Keratinocyte (primary cell): ENCODE measurements around the gene CCBE1. TPM values are rescaled to one million over a fixed set of nuclear protein-coding genes. Genes with fewer than 3 reads are reported as not detected.

Experiments
- DNase-seq: peaks from one replicate; pipeline ENCODE4 v3.0.0-alpha.2; 2011; ENCODE audit warnings: low read depth, missing footprints, low spot score
- FAIRE-seq: peaks from 2 replicates; lab custom pipeline; 2011; peaks lifted over from hg19 to GRCh38; lab: Jason Lieb, UNC
- H2AFZ ChIP-seq: 2 replicates; pipeline ENCODE4 v1.6.0; 2012; ENCODE audit warnings: low read length, control low read depth, inconsistent platforms; ENCODE audit not compliant: control insufficient read depth
- H3K27ac ChIP-seq: 2 replicates; pipeline ENCODE4 v1.5.1; 2011; ENCODE audit warnings: low read length; ENCODE audit not compliant: control insufficient read depth, insufficient read depth
- H3K27me3 ChIP-seq: 3 replicates; pipeline ENCODE4 v1.6.0; 2011; ENCODE audit warnings: low read length; ENCODE audit not compliant: control insufficient read depth, insufficient read depth; ENCODE audit errors: extremely low read depth
- H3K36me3 ChIP-seq, 2 experiments: 2 replicates in 1 of 2; 3 replicates in 1 of 2; pipeline ENCODE4 v1.5.1; 2011; ENCODE audit warnings: low read length in 2 of 2, mild to moderate bottlenecking in 1 of 2; ENCODE audit not compliant: control insufficient read depth in 2 of 2, insufficient read depth in 2 of 2; ENCODE audit errors: extremely low read depth in 1 of 2
- H3K4me1 ChIP-seq: 3 replicates; pipeline ENCODE4 v1.5.1; 2011; ENCODE audit warnings: low read length; ENCODE audit not compliant: control insufficient read depth, insufficient read depth; ENCODE audit errors: extremely low read depth
- H3K4me2 ChIP-seq: 3 replicates; pipeline ENCODE4 v1.6.0; 2011; ENCODE audit warnings: low read depth, low read length; ENCODE audit not compliant: control insufficient read depth, insufficient read depth; ENCODE audit errors: extremely low read depth
- H3K4me3 ChIP-seq, 3 experiments: fragments of 200-600 bp in 1 of 3; sonication (generic) in 1 of 3; 2 replicates in 2 of 3; 3 replicates in 1 of 3; pipeline ENCODE4 v1.5.1; 2011 to 2016; ENCODE audit warnings: low read length in 3 of 3, mild to moderate bottlenecking in 3 of 3, control low read depth in 2 of 3, inconsistent platforms in 1 of 3, low read depth in 1 of 3, mixed read lengths in 1 of 3, mixed run types in 1 of 3, moderate library complexity in 1 of 3; ENCODE audit not compliant: control insufficient read depth in 2 of 3, insufficient read depth in 2 of 3; ENCODE audit errors: extremely low read depth in 1 of 3
- H3K79me2 ChIP-seq: 2 replicates; pipeline ENCODE4 v1.6.0; 2012; ENCODE audit warnings: low read length; ENCODE audit not compliant: control insufficient read depth, insufficient read depth
- H3K9ac ChIP-seq: 3 replicates; pipeline ENCODE4 v1.6.0; 2011; ENCODE audit warnings: low read length; ENCODE audit not compliant: control insufficient read depth, insufficient read depth; ENCODE audit errors: extremely low read depth
- H3K9me1 ChIP-seq: 3 replicates; pipeline ENCODE4 v1.6.0; 2011; ENCODE audit warnings: low read length; ENCODE audit not compliant: control insufficient read depth, insufficient read depth; ENCODE audit errors: extremely low read depth
- H3K9me3 ChIP-seq: 2 replicates; pipeline ENCODE4 v1.5.1; 2012; ENCODE audit warnings: low read depth, low read length; ENCODE audit not compliant: control insufficient read depth
- H4K20me1 ChIP-seq: 3 replicates; pipeline ENCODE4 v1.6.0; 2011; ENCODE audit warnings: low read length; ENCODE audit not compliant: control insufficient read depth, insufficient read depth; ENCODE audit errors: extremely low read depth
- EZH2 ChIP-seq: IDR thresholded peaks from one replicate; pipeline ENCODE4 v1.6.1; 2012; ENCODE audit warnings: inconsistent platforms, mild to moderate bottlenecking, low read length, moderate library complexity
- dilution Hi-C: fragments of 300-500 bp; cut with MboI; formaldehyde crosslinking; loops from one replicate; pipeline ENCODE4 v1.7.0; 2020; ENCODE audit warnings: low sequenced_read_pairs; ENCODE audit not compliant: extremely low pct_ligation_motif_present
- polyA plus RNA-seq, 5 experiments: library from polyadenylated mRNA; depleted of rRNA in 3 of 5; stranded (reverse) in 3 of 5; stranded (forward) in 1 of 5; unstranded in 1 of 5; fragments of >200 nt; gene quantifications; 1 replicate in 1 of 5; 2 replicates in 3 of 5; 3 replicates in 1 of 5; pipeline versions ENCODE4 v1.2.1 to v1.2.3, GENCODE V29; 2011 to 2012; ENCODE audit warnings: missing spikeins in 2 of 5, low read depth in 1 of 5, low replicate concordance in 1 of 5
- TF ChIP-seq, protein P1 (sequence below), 3 experiments: IDR thresholded peaks in 1 of 3; conservative IDR thresholded peaks in 1 of 3; optimal IDR thresholded peaks in 1 of 3; 2 replicates in 2 of 3; 3 replicates in 1 of 3; pipeline versions ENCODE3 to v1.5.1; 2011; ENCODE audit warnings: low read length in 3 of 3, mild to moderate bottlenecking in 3 of 3, moderate library complexity in 2 of 3, control low read depth in 1 of 3, inconsistent platforms in 1 of 3; ENCODE audit not compliant: insufficient read depth in 2 of 3; ENCODE audit errors: extremely low read depth in 1 of 3

The CCBE1 gene
- polyA plus RNA-seq, 1 donor (not counting 4 experiments of a cell fraction or from before 2014, with no cell fraction given): 20.1 TPM

DNA sequence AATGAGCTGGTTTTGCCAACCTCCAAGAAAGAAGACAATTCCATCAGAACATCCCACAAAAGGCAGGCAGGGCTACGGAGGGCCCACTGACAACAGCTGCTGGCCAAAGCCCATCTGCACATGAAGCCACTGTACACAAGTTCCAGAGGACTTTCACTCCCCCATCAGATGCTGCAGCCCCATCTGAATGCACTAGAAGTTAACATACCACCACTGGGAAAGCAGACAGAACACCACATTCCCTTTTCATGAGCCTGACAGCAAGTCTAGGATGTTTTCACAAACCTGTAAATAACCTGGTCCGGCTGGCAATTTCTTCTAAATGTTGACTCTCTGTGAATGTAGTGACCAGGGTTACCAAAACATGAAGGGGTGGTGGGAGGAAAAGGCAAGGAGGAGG, 41.5 kb downstream of the CCBE1 start:
- Histone ChIP-seq H2AFZ (no peak overlapping the region), H3K27me3 (no peaks in the 10 kb centered on the region)
- dilution Hi-C loops: no loop called here

DNA sequence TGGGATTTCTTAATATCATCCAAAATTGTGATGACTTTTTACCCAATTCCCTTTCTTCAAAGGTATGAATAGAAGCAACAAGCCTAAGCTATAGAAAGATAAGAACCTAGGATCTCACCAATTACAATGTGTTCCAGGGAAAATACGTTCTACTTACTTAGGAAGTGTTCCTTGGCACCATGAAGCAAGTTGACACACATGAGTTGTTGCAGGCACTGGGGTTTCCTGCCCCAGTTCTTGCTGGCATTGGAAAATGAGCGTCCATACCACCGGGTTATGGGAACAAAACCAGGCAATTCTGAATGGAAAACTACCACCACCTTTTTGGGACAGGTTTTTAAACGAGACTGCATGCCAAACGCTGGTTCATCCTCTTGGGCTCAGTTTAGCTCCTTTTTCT, 46.2 kb downstream of the CCBE1 start:
- no peak overlapping the region for H3K4me3 ChIP-seq
- no peak for FAIRE-seq
- H3K9ac ChIP-seq: no peak overlapping the region
- no peaks in the 10 kb centered on the region for H3K9me3 ChIP-seq
- H3K4me2 ChIP-seq: no peak overlapping the region
- H3K36me3 ChIP-seq: no peaks in the 10 kb centered on the region
- H3K27ac ChIP-seq: no peak overlapping the region
- no peaks in the 10 kb centered on the region for H3K27me3 ChIP-seq
- no peaks in the 10 kb centered on the region for H4K20me1 ChIP-seq
- no peak for TF ChIP-seq EZH2
- TF ChIP-seq, protein P1, sequence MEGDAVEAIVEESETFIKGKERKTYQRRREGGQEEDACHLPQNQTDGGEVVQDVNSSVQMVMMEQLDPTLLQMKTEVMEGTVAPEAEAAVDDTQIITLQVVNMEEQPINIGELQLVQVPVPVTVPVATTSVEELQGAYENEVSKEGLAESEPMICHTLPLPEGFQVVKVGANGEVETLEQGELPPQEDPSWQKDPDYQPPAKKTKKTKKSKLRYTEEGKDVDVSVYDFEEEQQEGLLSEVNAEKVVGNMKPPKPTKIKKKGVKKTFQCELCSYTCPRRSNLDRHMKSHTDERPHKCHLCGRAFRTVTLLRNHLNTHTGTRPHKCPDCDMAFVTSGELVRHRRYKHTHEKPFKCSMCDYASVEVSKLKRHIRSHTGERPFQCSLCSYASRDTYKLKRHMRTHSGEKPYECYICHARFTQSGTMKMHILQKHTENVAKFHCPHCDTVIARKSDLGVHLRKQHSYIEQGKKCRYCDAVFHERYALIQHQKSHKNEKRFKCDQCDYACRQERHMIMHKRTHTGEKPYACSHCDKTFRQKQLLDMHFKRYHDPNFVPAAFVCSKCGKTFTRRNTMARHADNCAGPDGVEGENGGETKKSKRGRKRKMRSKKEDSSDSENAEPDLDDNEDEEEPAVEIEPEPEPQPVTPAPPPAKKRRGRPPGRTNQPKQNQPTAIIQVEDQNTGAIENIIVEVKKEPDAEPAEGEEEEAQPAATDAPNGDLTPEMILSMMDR (optimal IDR thresholded peaks at IDR 0.05 in 1 of 3, IDR thresholded peaks at IDR 0.05 in 1 of 3, conservative IDR thresholded peaks at IDR 0.05 in 1 of 3; ENCODE audit: extremely low read depth in 1 of 3, insufficient read depth in 2 of 3, low read length in 3 of 3): no peak
- H3K4me1 ChIP-seq: no peaks in the 10 kb centered on the region
- no peaks in the 10 kb centered on the region for H3K9me1 ChIP-seq
- DNase-seq: no peak
- no peaks in the 10 kb centered on the region for H3K79me2 ChIP-seq
- no peak overlapping the region for H2AFZ ChIP-seq
- dilution Hi-C loops: no loop called here

More for the DNA sequence above, 41.5 kb downstream of the CCBE1 start:
- H3K4me1 ChIP-seq: peaks cover 23% of the 10 kb centered on the region
- no peak overlapping the region for H3K27ac ChIP-seq
- TF ChIP-seq EZH2: no peak
- TF ChIP-seq, protein P1 (optimal IDR thresholded peaks at IDR 0.05 in 1 of 3, IDR thresholded peaks at IDR 0.05 in 1 of 3, conservative IDR thresholded peaks at IDR 0.05 in 1 of 3; ENCODE audit: extremely low read depth in 1 of 3, insufficient read depth in 2 of 3, low read length in 3 of 3): no peak
- no peaks in the 10 kb centered on the region for H3K9me1 ChIP-seq
- H3K4me3 ChIP-seq: no peak overlapping the region
- peaks cover 8% of the 10 kb centered on the region for H3K79me2 ChIP-seq
- DNase-seq (no peak), FAIRE-seq (no peak)
- no peak overlapping the region for H3K4me2 ChIP-seq
- no peaks in the 10 kb centered on the region for H3K9me3 ChIP-seq
- no peaks in the 10 kb centered on the region for H4K20me1 ChIP-seq
- H3K9ac ChIP-seq: no peak overlapping the region
- no peaks in the 10 kb centered on the region for H3K36me3 ChIP-seq
